Lung (tissue), 12 donors: ENCODE data around the gene ZNF211. TPM values are rescaled to one million over a fixed set of nuclear protein-coding genes. Genes with fewer than 3 reads are reported as not detected.

Experiments
- ATAC-seq: fragments of 200-7000 bp; cut with Tn5 transposase; one replicate; pipeline ENCODE4 v1.9.1; 2020; ENCODE audit warnings: moderate number of reproducible peaks; ENCODE audit not compliant: insufficient read depth, low FRiP score
- DNase-seq, 3 donors: peaks; one replicate each; pipeline ENCODE4 v3.0.0-alpha.2; 2013 to 2017
- H3K27ac ChIP-seq, 2 donors: one replicate each; pipeline ENCODE4 v1.5.1; 2013; ENCODE audit warnings: mild to moderate bottlenecking in 2 of 2, moderate library complexity in 2 of 2, control low read depth in 1 of 2, inconsistent platforms in 1 of 2, low read depth in 1 of 2, low read length in 1 of 2
- H3K27me3 ChIP-seq, 3 donors: one replicate each; pipeline ENCODE4 v1.5.1; 2013; ENCODE audit warnings: low read length in 2 of 3; ENCODE audit not compliant: control insufficient read depth in 3 of 3, insufficient read depth in 3 of 3
- H3K36me3 ChIP-seq, 4 donors: one replicate each; pipeline ENCODE4 v1.5.1; 2013; ENCODE audit warnings: low read length in 4 of 4, mild to moderate bottlenecking in 1 of 4, moderate library complexity in 1 of 4; ENCODE audit not compliant: control insufficient read depth in 4 of 4, insufficient read depth in 4 of 4
- H3K4me1 ChIP-seq, 5 donors: one replicate each; pipeline ENCODE4 v1.5.1; 2013; ENCODE audit warnings: low read length in 5 of 5, mild to moderate bottlenecking in 2 of 5, moderate library complexity in 1 of 5; ENCODE audit not compliant: control insufficient read depth in 5 of 5, insufficient read depth in 5 of 5
- H3K4me3 ChIP-seq: one replicate; pipeline ENCODE4 v1.5.1; 2013; ENCODE audit warnings: mild to moderate bottlenecking, control low read depth, moderate library complexity
- H3K9ac ChIP-seq, 2 donors: one replicate each; pipeline ENCODE4 v1.5.1; 2013; ENCODE audit warnings: low read length in 2 of 2, control low read depth in 1 of 2; ENCODE audit not compliant: insufficient read depth in 1 of 2
- H3K9me3 ChIP-seq, 4 donors: one replicate each; pipeline ENCODE4 v1.5.1; 2013; ENCODE audit warnings: low read length in 3 of 4, mild to moderate bottlenecking in 1 of 4, moderate library complexity in 1 of 4; ENCODE audit not compliant: control insufficient read depth in 4 of 4, insufficient read depth in 3 of 4
- CTCF ChIP-seq: IDR thresholded peaks from 2 replicates; pipeline ENCODE4 v1.5.1; 2012; ENCODE audit warnings: mild to moderate bottlenecking; ENCODE audit errors: control extremely low read depth, extremely low read depth
- WGBS, 2 donors: extraction: QIAGEN DNeasy Blood & Tissue Kit; methylation state at CpG; one replicate each; pipeline ENCODE4 v1.1.7; 2013; 5-methylcytosine and 5-hydroxymethylcytosine counted together
- polyA plus RNA-seq, 2 donors: library from polyadenylated mRNA; stranded (reverse); fragments of 200-250 nt; gene quantifications; one replicate each; pipeline ENCODE4 v1.2.1, GENCODE V29; 2013
- total RNA-seq, 2 donors: library from RNA; depleted of rRNA in 1 of 2; stranded (reverse); fragments of >200 nt in 1 of 2; gene quantifications; one replicate each; pipeline ENCODE4 v1.2.1, GENCODE V29; 2014 to 2021
- donor health status: control.
- donor health status: control.
- donor health status: Bipolar disorder and iron deficiency.
- donor health status: healthy.
- donor health status: DM: yes; HTN: yes; CAD: no.

The ZNF211 gene
- total and polyA plus RNA-seq, 4 donors = 6.5 to 36.9 (median 8.9) TPM

GRCh38 chr19:57687363-57688010 is 54.5 kb downstream of the ZNF211 start:
- Histone ChIP-seq H3K27ac (no peak overlapping the region), H3K27me3 (no peaks in the 10 kb centered on the region), H3K9ac (no peak overlapping the region), H3K9me3 (peaks cover 0 to 66% (median 60%) of the 10 kb centered on the region in 4 donors), H3K4me1 (peaks cover 5 to 14% (median 6%) of the 10 kb centered on the region in 5 donors), H3K36me3 (peaks cover 22 to 63% (median 49%) of the 10 kb centered on the region in 4 donors), H3K4me3 (no peak overlapping the region)
- TF ChIP-seq CTCF = no peak
- ATAC-seq = no peak
- no peak for DNase-seq
- 98 to 99% methylated on average over 12 of the region's 12 CpGs for WGBS, 2 donors

DNA sequence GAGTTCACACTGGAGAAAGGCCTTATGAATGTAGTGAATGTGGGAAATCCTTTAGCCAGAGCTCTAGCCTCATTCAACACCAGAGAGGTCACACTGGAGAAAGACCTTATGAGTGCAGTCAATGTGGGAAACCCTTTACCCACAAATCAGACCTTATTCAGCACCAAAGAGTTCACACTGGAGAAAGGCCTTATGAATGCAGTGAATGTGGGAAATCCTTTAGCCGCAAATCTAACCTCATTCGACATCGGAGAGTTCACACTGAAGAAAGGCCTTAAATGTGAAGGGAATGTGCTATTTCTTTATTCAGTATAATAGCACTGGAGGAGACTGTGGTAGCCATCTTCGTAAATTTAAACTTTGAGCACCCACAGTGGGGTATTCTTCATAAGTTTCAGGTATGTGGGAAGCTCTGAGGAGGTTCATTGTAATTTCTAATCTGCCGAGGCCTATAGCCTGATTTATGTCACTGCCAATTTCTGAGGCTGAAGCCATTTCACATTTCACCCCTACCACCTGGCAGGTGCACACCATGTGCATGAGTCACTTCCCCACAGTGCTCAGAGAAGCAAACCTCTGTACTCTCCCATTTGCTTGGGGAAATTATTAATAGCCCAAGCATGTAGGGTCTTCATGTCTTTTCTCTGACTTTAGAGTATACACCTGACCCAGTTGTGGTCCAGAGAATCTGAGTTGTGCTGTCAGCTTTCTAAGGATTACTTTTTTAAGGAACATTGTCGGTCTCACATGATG is 55.2 kb downstream of the ZNF211 start:
- DNase-seq (no peak), ATAC-seq (no peak)
- Histone ChIP-seq H3K27me3 (no peaks in the 10 kb centered on the region), H3K9me3 (peaks cover 0 to 67% (median 58%) of the 10 kb centered on the region in 4 donors), H3K27ac (no peak overlapping the region), H3K4me1 (peaks cover 0 to 7% (median 2%) of the 10 kb centered on the region in 5 donors), H3K9ac (no peak overlapping the region), H3K4me3 (peak overlapping the region; percentile 8), H3K36me3 (peaks cover 22 to 68% (median 50%) of the 10 kb centered on the region in 4 donors)
- no peak for TF ChIP-seq CTCF
- 97 to 98% methylated on average over 6 of the region's 6 CpGs for WGBS, 2 donors

DNA sequence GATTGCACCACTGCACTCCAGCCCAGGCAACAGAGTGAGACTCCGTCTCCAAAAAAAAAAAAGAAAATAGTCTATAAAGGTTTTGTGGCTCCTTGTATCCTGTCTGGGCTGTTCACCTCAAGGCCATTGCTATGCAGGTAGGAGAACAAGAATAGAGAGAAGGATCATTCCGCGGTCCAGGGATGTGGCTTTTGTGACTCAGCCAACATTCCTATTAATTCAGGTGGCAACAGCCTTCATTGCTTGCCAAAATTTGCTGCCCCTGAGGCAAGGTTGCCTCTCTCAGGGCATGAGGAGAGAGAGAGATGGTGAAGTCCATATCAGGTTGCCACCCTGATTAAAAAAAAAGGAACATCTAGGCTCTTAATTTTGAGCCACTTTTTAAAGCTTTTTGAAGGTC is 56.8 kb downstream of the ZNF211 start:
- no peaks in the 10 kb centered on the region for H3K4me1 ChIP-seq
- no peak overlapping the region for H3K27ac ChIP-seq
- peaks cover 20 to 55% (median 41%) of the 10 kb centered on the region in 4 donors for H3K36me3 ChIP-seq
- H3K9me3 ChIP-seq = peaks cover 0 to 64% (median 43%) of the 10 kb centered on the region in 4 donors
- no peak overlapping the region for H3K9ac ChIP-seq
- ATAC-seq = no peak
- H3K4me3 ChIP-seq = no peak overlapping the region
- WGBS, 2 donors = 99 to 100% methylated on average over 3 of the region's 3 CpGs
- DNase-seq = no peak
- no peak for TF ChIP-seq CTCF
- H3K27me3 ChIP-seq = no peaks in the 10 kb centered on the region

Other genes with a start within 250 kb of the ZNF211 start
- 10 to 100 TPM; 14.9 to 35.7 TPM for gene ZNF548, start 243.3 kb upstream of the ZNF211 start, total RNA-seq
- 1 to 10 TPM; 5.6 to 6.8 TPM for gene ZNF548, start 243.3 kb upstream of the ZNF211 start, polyA plus RNA-seq
- gene ZNF17, start 222.0 kb upstream of the ZNF211 start, total RNA-seq = 10 to 100 TPM; 13.4 to 18.3 TPM
- 1 to 10 TPM; 2.1 to 4.0 TPM for gene ZNF17, start 222.0 kb upstream of the ZNF211 start, polyA plus RNA-seq
- gene ZNF749, start 197.8 kb upstream of the ZNF211 start, total RNA-seq = 10 to 100 TPM; 10.6 to 14.6 TPM
- gene ZNF749, start 197.8 kb upstream of the ZNF211 start, polyA plus RNA-seq = 1 to 10 TPM; 4.0 to 8.8 TPM
- 1 to 10 TPM in 1 of 2 donors, under 1 TPM in 1; 0.58 to 3.1 TPM for gene VN1R1, start 176.0 kb upstream of the ZNF211 start, total RNA-seq
- under 1 TPM; 0.15 to 0.28 TPM for gene VN1R1, start 176.0 kb upstream of the ZNF211 start, polyA plus RNA-seq
- gene ZNF772, start 155.6 kb upstream of the ZNF211 start, total RNA-seq = 10 to 100 TPM in 1 of 2 donors, 1 to 10 TPM in 1; 8.1 to 28.1 TPM
- gene ZNF772, start 155.6 kb upstream of the ZNF211 start, polyA plus RNA-seq = 1 to 10 TPM in 1 of 2 donors, under 1 TPM in 1; 0.98 to 2.7 TPM
- gene ZNF419, start 145.4 kb upstream of the ZNF211 start, total RNA-seq = 10 to 100 TPM; 10.1 to 12.5 TPM
- 1 to 10 TPM; 4.3 to 5.2 TPM for gene ZNF419, start 145.4 kb upstream of the ZNF211 start, polyA plus RNA-seq
- gene ZNF773, start 133.2 kb upstream of the ZNF211 start, total RNA-seq = 10 to 100 TPM in 1 of 2 donors, 1 to 10 TPM in 1; 6.3 to 17.0 TPM
- 1 to 10 TPM; 2.5 to 4.3 TPM for gene ZNF773, start 133.2 kb upstream of the ZNF211 start, polyA plus RNA-seq
- 10 to 100 TPM in 1 of 2 donors, 1 to 10 TPM in 1; 4.8 to 14.8 TPM for gene ZNF549, start 105.8 kb upstream of the ZNF211 start, total RNA-seq
- gene ZNF549, start 105.8 kb upstream of the ZNF211 start, polyA plus RNA-seq = 1 to 10 TPM; 1.7 to 2.4 TPM
- 10 to 100 TPM in 1 of 2 donors, 1 to 10 TPM in 1; 8.4 to 21.4 TPM for gene ZNF550, start 73.3 kb upstream of the ZNF211 start, total RNA-seq
- 1 to 10 TPM; 2.0 to 3.0 TPM for gene ZNF550, start 73.3 kb upstream of the ZNF211 start, polyA plus RNA-seq
- 1 to 10 TPM; 4.2 to 4.6 TPM for gene ZNF416, start 54.3 kb upstream of the ZNF211 start, total RNA-seq
- gene ZNF416, start 54.3 kb upstream of the ZNF211 start, polyA plus RNA-seq = 1 to 10 TPM; 1.7 to 2.2 TPM
- 10 to 100 TPM in 1 of 2 donors, 1 to 10 TPM in 1; 4.3 to 13.8 TPM for gene ZIK1, start 49.0 kb upstream of the ZNF211 start, total RNA-seq
- gene ZIK1, start 49.0 kb upstream of the ZNF211 start, polyA plus RNA-seq = 1 to 10 TPM; 1.0 to 2.7 TPM
- gene ZNF530, start 33.3 kb upstream of the ZNF211 start, total RNA-seq = 1 to 10 TPM; 4.0 to 4.7 TPM
- gene ZNF530, start 33.3 kb upstream of the ZNF211 start, polyA plus RNA-seq = 1 to 10 TPM; 1.5 to 2.1 TPM
- 10 to 100 TPM; 17.7 to 33.2 TPM for gene ZNF134, start 18.9 kb upstream of the ZNF211 start, total RNA-seq
- gene ZNF134, start 18.9 kb upstream of the ZNF211 start, polyA plus RNA-seq = 1 to 10 TPM; 3.6 to 8.2 TPM
- gene ZSCAN4, start 35.8 kb downstream of the ZNF211 start, total RNA-seq = under 1 TPM in 1 of 2 donors, not detected in 1; 0.21 TPM
- gene ZSCAN4, start 35.8 kb downstream of the ZNF211 start, polyA plus RNA-seq = under 1 TPM; 0.07 to 0.14 TPM
- 10 to 100 TPM in 1 of 2 donors, 1 to 10 TPM in 1; 8.7 to 12.0 TPM for gene ZNF551, start 48.8 kb downstream of the ZNF211 start, total RNA-seq
- 1 to 10 TPM; 1.5 to 3.1 TPM for gene ZNF551, start 48.8 kb downstream of the ZNF211 start, polyA plus RNA-seq
- gene ZNF154, start 76.0 kb downstream of the ZNF211 start, total RNA-seq = 10 to 100 TPM in 1 of 2 donors, 1 to 10 TPM in 1; 3.7 to 34.6 TPM
- 1 to 10 TPM; 1.2 to 1.9 TPM for gene ZNF154, start 76.0 kb downstream of the ZNF211 start, polyA plus RNA-seq
- gene ZNF671, start 94.5 kb downstream of the ZNF211 start, total RNA-seq = 10 to 100 TPM in 1 of 2 donors, 1 to 10 TPM in 1; 9.7 to 17.1 TPM
- gene ZNF671, start 94.5 kb downstream of the ZNF211 start, polyA plus RNA-seq = 1 to 10 TPM; 2.4 to 4.8 TPM
- 10 to 100 TPM; 13.9 to 33.8 TPM for gene ZNF776, start 113.6 kb downstream of the ZNF211 start, total RNA-seq
- 1 to 10 TPM; 2.9 to 5.6 TPM for gene ZNF776, start 113.6 kb downstream of the ZNF211 start, polyA plus RNA-seq
- 10 to 100 TPM; 14.8 to 48.1 TPM for gene ZNF586, start 136.5 kb downstream of the ZNF211 start, total RNA-seq
- gene ZNF586, start 136.5 kb downstream of the ZNF211 start, polyA plus RNA-seq = 1 to 10 TPM; 4.8 to 7.4 TPM
- gene ZNF552, start 181.7 kb downstream of the ZNF211 start, total RNA-seq = 10 to 100 TPM; 15.1 to 44.1 TPM
- 1 to 10 TPM; 5.9 to 7.2 TPM for gene ZNF552, start 181.7 kb downstream of the ZNF211 start, polyA plus RNA-seq
- gene ZNF587B, start 197.1 kb downstream of the ZNF211 start, total RNA-seq = 10 to 100 TPM; 15.5 to 31.7 TPM
- 1 to 10 TPM; 4.0 to 7.3 TPM for gene ZNF587B, start 197.1 kb downstream of the ZNF211 start, polyA plus RNA-seq
- 10 to 100 TPM; 20.0 to 44.4 TPM for gene ZNF587, start 216.7 kb downstream of the ZNF211 start, total RNA-seq
- gene ZNF587, start 216.7 kb downstream of the ZNF211 start, polyA plus RNA-seq = 10 to 100 TPM in 1 of 2 donors, 1 to 10 TPM in 1; 6.7 to 11.6 TPM